ENCODE measurements around the gene BMPR1B. TPM values are rescaled to one million over a fixed set of nuclear protein-coding genes. Genes with fewer than 3 reads are reported as not detected.

The BMPR1B gene
- not detected for total RNA-seq

DNA sequence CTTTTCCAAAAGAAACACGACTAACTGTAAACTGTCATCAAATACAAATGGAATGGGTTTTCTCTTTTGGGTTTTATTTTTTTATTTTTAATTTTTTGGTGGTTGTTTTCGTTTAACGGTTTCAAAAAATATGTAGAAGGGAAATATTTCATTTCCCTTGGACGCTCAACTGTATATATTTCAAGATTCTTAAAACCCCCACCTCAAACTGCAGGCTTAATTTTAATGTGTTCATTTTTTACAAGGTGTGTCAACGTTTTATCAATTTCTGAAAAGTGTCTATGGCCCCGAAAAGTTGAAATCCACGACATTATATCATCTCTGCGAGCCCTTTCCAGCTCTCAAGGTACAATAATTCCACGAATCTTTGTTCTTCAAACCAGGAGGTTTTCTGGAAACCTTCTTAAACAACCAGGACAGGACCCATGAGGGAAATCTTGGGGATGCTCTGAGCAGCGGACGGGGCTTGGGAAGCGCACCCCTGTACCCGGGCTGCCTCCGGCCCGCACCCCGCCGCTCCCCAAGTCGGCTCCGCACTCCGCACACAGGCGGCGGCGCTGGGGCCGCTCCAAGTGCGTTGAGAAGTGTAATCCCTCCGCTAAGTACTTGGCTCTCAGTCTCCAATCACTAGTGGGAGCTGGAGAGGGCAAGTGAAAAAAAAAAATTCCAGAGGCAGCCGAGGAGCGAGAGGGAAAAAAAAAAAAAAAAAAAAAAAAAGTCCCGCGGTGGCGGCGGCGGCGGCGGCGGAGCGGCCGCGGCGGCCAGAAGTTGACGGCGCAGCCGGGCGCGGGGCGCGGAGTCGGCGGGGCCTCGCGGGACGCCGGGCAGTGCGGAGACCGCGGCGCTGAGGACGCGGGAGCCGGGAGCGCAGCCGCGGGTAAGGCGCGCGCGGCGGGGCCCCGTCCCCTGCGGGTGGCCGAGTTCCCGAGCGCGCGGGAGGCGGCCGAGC, at the start of gene BMPR1B:
BMPR1B (plus strand) TSS at position 764 of the 949 bp plus-strand sequence. CDS start 346,470 bp downstream, outside the sequence.
- Mint-ChIP-seq H3K4me3 (peak within 1 kb of the TSS; percentile 61), H3K4me1 (peaks cover 6% of the 10 kb centered on the region), H3K27ac (no peak within 1 kb of the TSS), H3K36me3 (no peaks in the 10 kb centered on the region), H3K27me3 (peaks cover 70% of the 10 kb centered on the region), H3K9me3 (no peaks in the 10 kb centered on the region)
- peak; percentile 58 for ATAC-seq (ENCODE audit: low read depth)
- POLR2A ChIA-PET, result no interaction called here
- peak; percentile 30 for DNase-seq

DNA sequence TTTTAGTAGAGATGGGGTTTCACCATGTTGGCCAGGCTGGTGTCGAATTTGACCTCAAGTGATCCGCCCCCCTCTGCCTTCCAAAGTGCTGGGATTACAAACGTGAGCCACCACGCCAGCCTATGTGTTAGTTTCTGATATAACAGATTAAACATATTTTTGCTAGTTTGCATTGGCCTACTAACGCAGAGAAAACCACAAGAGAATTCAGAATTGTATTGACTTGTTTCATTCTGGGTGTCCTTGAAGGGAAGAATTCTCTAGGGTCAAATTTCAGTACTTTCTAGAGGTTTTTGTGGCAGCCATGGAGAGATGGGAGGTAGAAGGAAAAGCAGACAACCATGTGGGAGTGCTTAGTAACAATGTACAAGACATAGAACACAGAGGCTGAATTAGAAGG, 46.1 kb upstream of the BMPR1B start:
- POLR2A ChIA-PET, result no interaction called here
- no peak for DNase-seq
- no peaks in the 10 kb centered on the region for H3K9me3 Mint-ChIP-seq

DNA sequence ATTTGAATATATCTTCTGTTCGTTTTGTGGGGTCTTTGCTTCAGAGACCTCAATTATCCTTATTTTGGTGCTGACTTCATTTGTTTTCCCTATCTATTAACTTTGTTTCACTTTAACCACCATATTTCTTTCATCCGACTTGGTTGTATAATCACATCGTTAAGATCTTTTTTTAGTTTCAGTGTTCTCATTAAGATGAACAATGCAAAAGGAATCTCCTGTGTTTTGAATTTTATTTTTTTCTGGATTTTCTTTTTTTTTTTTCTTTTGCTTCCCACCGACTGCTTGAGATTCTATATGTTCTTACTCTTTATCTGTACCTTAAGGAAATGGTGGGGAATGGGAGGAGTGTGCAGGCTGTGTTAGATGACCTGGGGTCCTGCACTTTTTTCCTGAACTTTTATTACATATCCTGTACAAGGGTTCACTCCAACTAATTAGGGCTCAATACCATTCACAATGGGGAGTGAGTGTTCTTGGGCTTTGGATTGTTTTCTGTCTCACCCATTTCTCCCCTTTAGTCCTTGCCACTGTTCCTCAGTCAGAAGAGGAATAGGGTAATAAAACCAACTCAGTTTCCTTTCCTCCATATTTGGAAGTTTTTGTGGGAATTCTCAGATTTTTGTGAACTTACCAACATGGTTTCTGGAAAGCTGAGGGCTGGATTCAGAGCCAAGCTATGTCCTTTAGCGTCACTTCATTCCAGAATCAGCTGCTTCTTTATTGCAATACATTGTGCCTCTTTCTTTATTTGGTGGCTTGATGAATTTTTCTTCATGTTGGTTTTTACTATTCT, 43.2 kb upstream of the BMPR1B start:
- Mint-ChIP-seq H3K4me3 (no peak overlapping the region), H3K4me1 (no peaks in the 10 kb centered on the region)
- no peak for DNase-seq

More for the DNA sequence above, 46.1 kb upstream of the BMPR1B start:
- peaks cover 2% of the 10 kb centered on the region for H3K27me3 Mint-ChIP-seq
- no peak overlapping the region for H3K4me3 Mint-ChIP-seq
- H3K36me3 Mint-ChIP-seq, result no peaks in the 10 kb centered on the region
- no peak for ATAC-seq (ENCODE audit: low read depth)
- H3K4me1 Mint-ChIP-seq, result no peaks in the 10 kb centered on the region
- no peak overlapping the region for H3K27ac Mint-ChIP-seq

DNA sequence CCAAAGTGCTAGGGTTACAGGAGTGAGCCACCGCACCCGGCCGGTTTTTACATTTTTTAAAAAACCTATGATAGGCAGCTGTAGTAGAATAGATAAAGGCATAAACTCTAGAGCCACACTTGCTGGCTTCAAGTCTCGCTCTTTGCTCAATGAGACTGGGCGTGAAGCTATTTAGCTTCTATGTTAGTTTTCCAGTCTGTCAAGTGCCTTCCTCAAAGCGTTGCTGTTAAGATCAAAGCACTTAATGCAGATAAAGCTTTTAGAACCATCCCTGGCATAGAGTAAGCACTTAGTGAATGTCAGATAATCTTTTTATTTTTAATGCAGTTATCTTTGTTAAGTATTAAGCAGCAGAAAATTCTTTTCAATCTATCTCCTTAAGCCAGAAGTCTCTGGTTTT, 42.0 kb upstream of the BMPR1B start:
- H3K27me3 Mint-ChIP-seq, result no peaks in the 10 kb centered on the region
- H3K36me3 Mint-ChIP-seq, result no peaks in the 10 kb centered on the region
- no peak for DNase-seq
- no peak for ATAC-seq (ENCODE audit: low read depth)
- POLR2A ChIA-PET, result no interaction called here
- no peak overlapping the region for H3K27ac Mint-ChIP-seq
- no peak overlapping the region for H3K4me3 Mint-ChIP-seq
- H3K9me3 Mint-ChIP-seq, result no peaks in the 10 kb centered on the region
- no peaks in the 10 kb centered on the region for H3K4me1 Mint-ChIP-seq

More for the DNA sequence above, 43.2 kb upstream of the BMPR1B start:
- no peak for ATAC-seq (ENCODE audit: low read depth)
- POLR2A ChIA-PET, result no interaction called here
- no peaks in the 10 kb centered on the region for H3K36me3 Mint-ChIP-seq
- H3K27ac Mint-ChIP-seq, result no peak overlapping the region
- no peaks in the 10 kb centered on the region for H3K9me3 Mint-ChIP-seq
- H3K27me3 Mint-ChIP-seq, result no peaks in the 10 kb centered on the region

- no peak overlapping the region for H3K4me3 Mint-ChIP-seq
- H3K27me3 Mint-ChIP-seq, result peaks cover 6% of the 10 kb centered on the region
- no peaks in the 10 kb centered on the region for H3K4me1 Mint-ChIP-seq
- H3K9me3 Mint-ChIP-seq, result no peaks in the 10 kb centered on the region
- POLR2A ChIA-PET, result no interaction called here
- H3K27ac Mint-ChIP-seq, result no peak overlapping the region
- H3K36me3 Mint-ChIP-seq, result no peaks in the 10 kb centered on the region
- DNase-seq (no peak), ATAC-seq (ENCODE audit: low read depth) (no peak)
These were observed 36.4 kb upstream of the BMPR1B start for GRCh38 chr4:94721310-94721709.

DNA sequence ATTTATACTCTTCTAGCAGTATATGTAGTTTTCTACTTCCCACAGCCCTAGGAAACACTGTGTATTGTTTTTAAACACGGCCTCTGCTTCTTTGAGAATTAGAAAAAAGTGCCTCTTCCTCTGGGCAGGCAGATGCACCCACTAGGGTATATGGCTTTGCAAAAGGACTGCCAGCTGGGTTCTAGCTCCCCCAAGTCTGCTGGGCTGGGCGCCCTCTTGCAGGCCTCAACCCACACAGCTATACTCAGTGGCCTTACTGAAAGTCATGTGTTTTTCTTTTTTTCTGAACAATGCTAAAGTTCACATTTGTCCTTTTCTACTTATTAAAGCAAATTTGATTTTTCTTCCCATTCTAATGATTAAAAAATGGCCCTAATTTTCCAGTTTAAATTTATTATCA, 35.5 kb upstream of the BMPR1B start:
- H3K27ac Mint-ChIP-seq, result no peak overlapping the region

DNA sequence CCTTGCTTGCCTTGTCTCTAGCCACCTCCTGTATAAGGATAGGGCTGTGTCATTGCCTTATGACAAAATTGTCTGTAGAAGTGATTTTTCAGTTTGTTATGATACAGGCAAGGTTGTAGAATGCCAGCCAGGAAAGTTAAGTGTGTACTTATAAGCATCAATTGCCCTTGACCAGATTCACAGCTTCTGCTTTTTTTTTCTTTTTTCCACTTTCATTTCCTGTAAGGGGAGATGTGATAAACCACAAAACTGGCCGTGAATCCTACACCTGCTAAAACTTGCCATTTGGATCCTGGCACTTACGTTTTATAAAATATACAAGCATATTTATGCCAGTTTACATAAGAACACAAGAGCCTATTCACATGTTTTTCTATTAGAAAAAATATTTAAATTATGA, 35.0 kb upstream of the BMPR1B start:
- POLR2A ChIA-PET, result no interaction called here
- peaks cover 8% of the 10 kb centered on the region for H3K27me3 Mint-ChIP-seq
- H3K36me3 Mint-ChIP-seq, result no peaks in the 10 kb centered on the region
- H3K4me3 Mint-ChIP-seq, result no peak overlapping the region
- no peak for ATAC-seq (ENCODE audit: low read depth)
- H3K4me1 Mint-ChIP-seq, result no peaks in the 10 kb centered on the region
- DNase-seq, result no peak
- H3K9me3 Mint-ChIP-seq, result no peaks in the 10 kb centered on the region
- no peak overlapping the region for H3K27ac Mint-ChIP-seq

More for the DNA sequence above, 35.5 kb upstream of the BMPR1B start:
- ATAC-seq (ENCODE audit: low read depth), result no peak
- POLR2A ChIA-PET, result no interaction called here
- H3K36me3 Mint-ChIP-seq, result no peaks in the 10 kb centered on the region
- no peaks in the 10 kb centered on the region for H3K9me3 Mint-ChIP-seq
- no peak for DNase-seq
- no peaks in the 10 kb centered on the region for H3K4me1 Mint-ChIP-seq
- H3K4me3 Mint-ChIP-seq, result no peak overlapping the region
- H3K27me3 Mint-ChIP-seq, result peaks cover 8% of the 10 kb centered on the region

GRCh38 chr4:94724016-94724790, 33.6 kb upstream of the BMPR1B start:
- no peaks in the 10 kb centered on the region for H3K4me1 Mint-ChIP-seq
- POLR2A ChIA-PET, result no interaction called here
- H3K36me3 Mint-ChIP-seq, result no peaks in the 10 kb centered on the region
- ATAC-seq (ENCODE audit: low read depth) (no peak), DNase-seq (no peak)
- no peaks in the 10 kb centered on the region for H3K9me3 Mint-ChIP-seq
- no peak overlapping the region for H3K27ac Mint-ChIP-seq
- peaks cover 8% of the 10 kb centered on the region for H3K27me3 Mint-ChIP-seq
- H3K4me3 Mint-ChIP-seq, result no peak overlapping the region

GRCh38 chr4:94726524-94727123, 31.1 kb upstream of the BMPR1B start:
- Mint-ChIP-seq H3K36me3 (no peaks in the 10 kb centered on the region), H3K4me3 (no peak overlapping the region), H3K27ac (no peak overlapping the region), H3K27me3 (peaks cover 8% of the 10 kb centered on the region), H3K9me3 (no peaks in the 10 kb centered on the region), H3K4me1 (no peaks in the 10 kb centered on the region)
- POLR2A ChIA-PET, result no interaction called here
- DNase-seq (no peak), ATAC-seq (ENCODE audit: low read depth) (no peak)

DNA sequence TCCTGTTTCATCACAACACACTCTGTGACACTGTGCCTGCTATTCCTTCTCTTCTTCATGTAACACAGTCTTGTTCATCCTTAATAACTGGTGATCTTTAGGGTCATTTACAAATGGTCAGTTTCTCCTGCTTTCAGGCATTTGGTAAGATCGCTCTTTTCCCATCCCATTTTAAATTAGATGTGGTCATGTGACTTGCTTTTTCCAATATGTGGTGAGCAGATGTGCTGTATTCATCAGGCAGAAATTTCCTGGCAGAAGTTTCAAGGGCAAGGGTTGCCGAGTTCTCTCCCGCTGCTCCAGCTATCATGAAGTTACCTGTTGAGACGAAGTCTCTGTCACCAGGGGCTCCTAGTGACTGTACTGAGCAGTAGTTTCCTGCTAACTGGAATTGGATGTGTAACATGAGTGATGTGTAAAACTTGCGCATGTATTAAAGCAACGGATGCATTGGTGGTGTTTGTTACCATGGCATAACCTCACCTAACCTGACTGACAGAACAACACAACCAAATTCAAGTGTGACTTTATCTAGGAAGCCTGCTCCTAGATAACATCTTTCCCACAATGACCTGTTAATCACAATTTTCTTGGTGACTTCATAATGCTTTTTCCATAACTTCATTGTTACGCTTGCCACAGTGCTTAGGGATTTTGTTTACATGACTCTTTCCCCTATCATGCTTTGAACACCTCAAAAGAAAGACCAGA, 29.5 kb upstream of the BMPR1B start:
- Mint-ChIP-seq H3K27ac (no peak overlapping the region), H3K9me3 (no peaks in the 10 kb centered on the region), H3K36me3 (no peaks in the 10 kb centered on the region), H3K4me1 (no peaks in the 10 kb centered on the region), H3K27me3 (peaks cover 11% of the 10 kb centered on the region), H3K4me3 (no peak overlapping the region)
- POLR2A ChIA-PET, result no interaction called here
- DNase-seq (no peak), ATAC-seq (ENCODE audit: low read depth) (no peak)

GRCh38 chr4:94732358-94732698, 25.4 kb upstream of the BMPR1B start:
- no peaks in the 10 kb centered on the region for H3K36me3 Mint-ChIP-seq
- H3K4me3 Mint-ChIP-seq, result no peak overlapping the region
- H3K27me3 Mint-ChIP-seq, result peaks cover 6% of the 10 kb centered on the region
- no peak overlapping the region for H3K27ac Mint-ChIP-seq
- H3K4me1 Mint-ChIP-seq, result no peaks in the 10 kb centered on the region
- POLR2A ChIA-PET, result no interaction called here
- DNase-seq, result no peak
- no peak for ATAC-seq (ENCODE audit: low read depth)
- H3K9me3 Mint-ChIP-seq, result no peaks in the 10 kb centered on the region

- H3K36me3 Mint-ChIP-seq, result no peaks in the 10 kb centered on the region
- POLR2A ChIA-PET, result no interaction called here
- ATAC-seq (ENCODE audit: low read depth) (no peak), DNase-seq (no peak)
- H3K27ac Mint-ChIP-seq, result no peak overlapping the region
- no peaks in the 10 kb centered on the region for H3K27me3 Mint-ChIP-seq
- no peaks in the 10 kb centered on the region for H3K4me1 Mint-ChIP-seq
- no peak overlapping the region for H3K4me3 Mint-ChIP-seq
- no peaks in the 10 kb centered on the region for H3K9me3 Mint-ChIP-seq
These were observed 18.0 kb upstream of the BMPR1B start for GRCh38 chr4:94739741-94740140.

DNA sequence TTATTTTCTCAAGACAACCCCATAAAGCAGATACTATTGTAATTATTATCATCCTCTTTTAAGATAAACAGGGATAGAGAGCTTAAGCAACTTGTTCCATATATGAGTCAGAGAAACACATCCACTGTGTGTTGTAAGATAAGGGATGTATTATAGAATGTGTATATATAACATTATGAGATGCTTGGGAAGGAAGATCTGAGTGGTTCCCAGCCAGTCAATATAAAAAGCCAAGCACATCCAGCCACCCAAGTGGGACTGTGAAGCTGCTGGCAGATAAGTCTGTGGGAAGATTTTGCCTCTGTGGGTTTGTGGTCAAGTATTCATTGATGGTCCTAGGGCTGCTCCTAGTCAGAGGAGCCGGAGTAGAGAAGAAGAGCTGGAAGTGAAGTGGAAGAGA, 16.5 kb upstream of the BMPR1B start:
- no peaks in the 10 kb centered on the region for H3K9me3 Mint-ChIP-seq
- H3K4me3 Mint-ChIP-seq, result no peak overlapping the region
- ATAC-seq (ENCODE audit: low read depth) (no peak), DNase-seq (no peak)
- no peaks in the 10 kb centered on the region for H3K36me3 Mint-ChIP-seq
- H3K27ac Mint-ChIP-seq, result no peak overlapping the region
- H3K4me1 Mint-ChIP-seq, result no peaks in the 10 kb centered on the region
- POLR2A ChIA-PET, result no interaction called here
- H3K27me3 Mint-ChIP-seq, result peaks cover 4% of the 10 kb centered on the region

Data from activated naive CD8-positive, alpha-beta T cell treated with anti-CD3 and anti-CD28 coated beads, Interleukin-2, amount 10 ng/mL, durations not matched to agents 7 days and 5 days (primary cell).